Hepatocyte (in vitro differentiated cells): ENCODE data around the gene DKK3. TPM values are rescaled to one million over a fixed set of nuclear protein-coding genes. Genes with fewer than 3 reads are reported as not detected.

ENCODE experiments used
- DNase-seq: peaks from one replicate; pipeline ENCODE4 v3.0.0-alpha.2; 2016; ENCODE audit warnings: low spot score
- H2AFZ ChIP-seq: fragments of 200-600 bp; sonication (generic); 2 replicates; pipeline ENCODE4 v1.6.0; 2016; ENCODE audit warnings: antibody characterized with exemption, mild to moderate bottlenecking
- H3K27ac ChIP-seq: fragments of 200-600 bp; sonication (generic); 2 replicates; pipeline ENCODE4 v1.5.1; 2016; ENCODE audit warnings: mild to moderate bottlenecking
- H3K27me3 ChIP-seq: fragments of 200-600 bp; sonication (generic); 2 replicates; pipeline ENCODE4 v1.6.1; 2016
- H3K36me3 ChIP-seq: fragments of 200-600 bp; sonication (generic); replicated peaks from 2 replicates; pipeline ENCODE4 v1.5.1; 2016; ENCODE audit warnings: low read depth; ENCODE audit not compliant: insufficient read depth
- H3K4me1 ChIP-seq: fragments of 200-600 bp; sonication (generic); 2 replicates; pipeline ENCODE4 v1.5.1; 2016; ENCODE audit warnings: mild to moderate bottlenecking, moderate library complexity; ENCODE audit not compliant: insufficient read depth
- H3K4me2 ChIP-seq: fragments of 200-600 bp; sonication (generic); 2 replicates; pipeline ENCODE4 v1.6.0; 2016
- H3K4me3 ChIP-seq: fragments of 200-600 bp; sonication (generic); 2 replicates; pipeline ENCODE4 v1.5.1; 2016; ENCODE audit warnings: mild to moderate bottlenecking
- H3K79me2 ChIP-seq: fragments of 200-600 bp; sonication (generic); 2 replicates; pipeline ENCODE4 v1.6.0; 2017; ENCODE audit warnings: mild to moderate bottlenecking
- H3K9me2 ChIP-seq: fragments of 200-600 bp; sonication (generic); replicated peaks from 2 replicates; pipeline ENCODE4 v1.6.0; 2017; ENCODE audit warnings: mild to moderate bottlenecking; ENCODE audit not compliant: insufficient read depth
- H3K9me3 ChIP-seq: fragments of 200-600 bp; sonication (generic); 2 replicates; pipeline ENCODE4 v1.5.1; 2016; ENCODE audit warnings: low read depth, mild to moderate bottlenecking
- H4K20me1 ChIP-seq: fragments of 200-600 bp; sonication (generic); 2 replicates; pipeline ENCODE4 v1.6.0; 2016; ENCODE audit warnings: mild to moderate bottlenecking; ENCODE audit not compliant: insufficient read depth, poor library complexity, severe bottlenecking
- CTCF ChIP-seq: fragments of 200-600 bp; sonication (generic); IDR thresholded peaks from 2 replicates; pipeline ENCODE4 v1.5.1; 2016; ENCODE audit warnings: antibody characterized with exemption, mild to moderate bottlenecking; ENCODE audit not compliant: poor library complexity
- EZH2 ChIP-seq: fragments of 200-600 bp; sonication (generic); IDR thresholded peaks from 2 replicates; pipeline ENCODE4 v1.6.1; 2016; ENCODE audit warnings: antibody characterized with exemption, mild to moderate bottlenecking, borderline replicate concordance
- EZH2phosphoT487 ChIP-seq: fragments of 200-600 bp; sonication (generic); IDR thresholded peaks from one replicate; pipeline ENCODE4 v1.6.1; 2018; ENCODE audit warnings: antibody characterized with exemption, mild to moderate bottlenecking, low read depth, moderate library complexity; ENCODE audit not compliant: unreplicated experiment, severe bottlenecking
- WGBS: methylation state at CpG from one replicate; pipeline ENCODE4 v1.1.6; 2016; ENCODE audit warnings: low lambda C conversion rate; ENCODE audit errors: missing lambda C conversion rate; 5-methylcytosine and 5-hydroxymethylcytosine counted together
- polyA plus RNA-seq: library from polyadenylated mRNA; unstranded; fragments of >200 nt; fragmentation: Nextera tagmentation; extraction: Ambion mirVana; gene quantifications from 2 replicates; pipeline ENCODE4 v1.2.1, GENCODE V29; 2016
- total RNA-seq: library from RNA; depleted of rRNA; stranded (reverse); fragments of >200 nt; gene quantifications from 2 replicates; pipeline ENCODE4 v1.2.3, GENCODE V29; 2014

Gene DKK3
- total and polyA plus RNA-seq, 2 experiments from 2014 or later: 64.3 to 71.3 TPM

- Histone ChIP-seq H3K4me1 (peaks cover 4% of the 10 kb centered on the region), H3K27me3 (no peaks in the 10 kb centered on the region), H3K9me3 (no peaks in the 10 kb centered on the region), H3K36me3 (no peaks in the 10 kb centered on the region), H4K20me1 (no peaks in the 10 kb centered on the region), H3K27ac (no peak overlapping the region), H3K79me2 (no peaks in the 10 kb centered on the region), H2AFZ (no peak overlapping the region), H3K9me2 (no peaks in the 10 kb centered on the region), H3K4me3 (no peak overlapping the region), H3K4me2 (no peak overlapping the region)
- TF ChIP-seq CTCF: no peak
- TF ChIP-seq EZH2: no peak
- TF ChIP-seq EZH2phosphoT487: no peak
- 93% methylated on average over 4 of the region's 4 CpGs for WGBS
- no peak for DNase-seq
Observed at GRCh38 chr11:12003815-12004214, 4.6 kb downstream of the DKK3 start.

GRCh38 chr11:12003336-12003735, 5.1 kb downstream of the DKK3 start:
- Histone ChIP-seq H3K27me3 (no peaks in the 10 kb centered on the region), H3K79me2 (no peaks in the 10 kb centered on the region), H3K4me2 (no peak overlapping the region), H3K9me3 (no peaks in the 10 kb centered on the region), H3K9me2 (no peaks in the 10 kb centered on the region), H3K4me1 (peaks cover 4% of the 10 kb centered on the region), H3K27ac (no peak overlapping the region), H4K20me1 (no peaks in the 10 kb centered on the region), H2AFZ (no peak overlapping the region), H3K36me3 (no peaks in the 10 kb centered on the region), H3K4me3 (no peak overlapping the region)
- 100% methylated on average over 2 of the region's 2 CpGs for WGBS
- DNase-seq: no peak
- TF ChIP-seq EZH2phosphoT487 (no peak), EZH2 (no peak), CTCF (no peak)

- Histone ChIP-seq H3K27ac (no peak overlapping the region), H3K9me3 (no peaks in the 10 kb centered on the region), H3K27me3 (no peaks in the 10 kb centered on the region), H3K36me3 (no peaks in the 10 kb centered on the region), H3K79me2 (no peaks in the 10 kb centered on the region), H3K4me2 (no peak overlapping the region), H3K4me3 (no peak overlapping the region), H3K9me2 (no peaks in the 10 kb centered on the region), H2AFZ (no peak overlapping the region), H4K20me1 (no peaks in the 10 kb centered on the region), H3K4me1 (no peaks in the 10 kb centered on the region)
- DNase-seq: no peak
- 80% methylated on average over 7 of the region's 7 CpGs for WGBS
- TF ChIP-seq CTCF: no peak
- TF ChIP-seq EZH2: no peak
- TF ChIP-seq EZH2phosphoT487: no peak
Observed at GRCh38 chr11:12001186-12001585, 7.2 kb downstream of the DKK3 start.
